ENCODE results near the gene PARP9. TPM values are rescaled to one million over a fixed set of nuclear protein-coding genes. Genes with fewer than 3 reads are reported as not detected.
"Not testable (repeated sequence)": the region's sequence is repeated elsewhere in the genome, so short reads cannot be mapped to it uniquely, and the experiment has no call there.

PARP9 gene
- total RNA-seq, 1 donor from 2014 or later = 4.5 TPM

GRCh38 chr3:122508135-122508914, 55.8 kb downstream of the PARP9 start:
- no peak for FAIRE-seq
- peak; percentile 22 for DNase-seq (ENCODE audit: low read depth)
- no peaks in the 10 kb centered on the region for H3K27me3 ChIP-seq (ENCODE audit: control insufficient read depth, insufficient read depth, low read length)
- H3K36me3 ChIP-seq (ENCODE audit: control insufficient read depth, insufficient read depth, low read length) = peaks cover 1% of the 10 kb centered on the region
- TF ChIP-seq CTCF (IDR thresholded peaks at IDR 0.05; ENCODE audit: insufficient read depth, low read length, severe bottlenecking) = no peak
- H3K4me3 ChIP-seq (ENCODE audit: low read depth, low read length) = no peak overlapping the region

- H3K36me3 ChIP-seq (ENCODE audit: control insufficient read depth, insufficient read depth, low read length) = peaks cover 1% of the 10 kb centered on the region
- H3K4me3 ChIP-seq (ENCODE audit: low read depth, low read length) = no peak overlapping the region
- DNase-seq (ENCODE audit: low read depth) (no peak), FAIRE-seq (no peak)
- TF ChIP-seq CTCF (IDR thresholded peaks at IDR 0.05; ENCODE audit: insufficient read depth, low read length, severe bottlenecking) = no peak
- no peaks in the 10 kb centered on the region for H3K27me3 ChIP-seq (ENCODE audit: control insufficient read depth, insufficient read depth, low read length)
Measured at GRCh38 chr3:122506450-122506849, 57.6 kb downstream of the PARP9 start.

GRCh38 chr3:122505676-122506075, 58.4 kb downstream of the PARP9 start:
- Histone ChIP-seq H3K36me3 (ENCODE audit: control insufficient read depth, insufficient read depth, low read length) (peaks cover 1% of the 10 kb centered on the region), H3K4me3 (ENCODE audit: low read depth, low read length) (no peak overlapping the region), H3K27me3 (ENCODE audit: control insufficient read depth, insufficient read depth, low read length) (no peaks in the 10 kb centered on the region)
- no peak for TF ChIP-seq CTCF (IDR thresholded peaks at IDR 0.05; ENCODE audit: insufficient read depth, low read length, severe bottlenecking)
- DNase-seq (ENCODE audit: low read depth) (no peak), FAIRE-seq (no peak)

- FAIRE-seq = no peak
- DNase-seq (ENCODE audit: low read depth) = no peak
- H3K36me3 ChIP-seq (ENCODE audit: control insufficient read depth, insufficient read depth, low read length) = peaks cover 1% of the 10 kb centered on the region
- TF ChIP-seq CTCF (IDR thresholded peaks at IDR 0.05; ENCODE audit: insufficient read depth, low read length, severe bottlenecking) = no peak
- H3K27me3 ChIP-seq (ENCODE audit: control insufficient read depth, insufficient read depth, low read length) = no peaks in the 10 kb centered on the region
- H3K4me3 ChIP-seq (ENCODE audit: low read depth, low read length) = no peak overlapping the region
Measured at GRCh38 chr3:122502941-122503340, 61.2 kb downstream of the PARP9 start.

- Histone ChIP-seq H3K36me3 (ENCODE audit: control insufficient read depth, insufficient read depth, low read length) (peaks cover 1% of the 10 kb centered on the region), H3K4me3 (ENCODE audit: low read depth, low read length) (no peak overlapping the region), H3K27me3 (ENCODE audit: control insufficient read depth, insufficient read depth, low read length) (no peaks in the 10 kb centered on the region)
- TF ChIP-seq CTCF (IDR thresholded peaks at IDR 0.05; ENCODE audit: insufficient read depth, low read length, severe bottlenecking) = no peak
- DNase-seq (ENCODE audit: low read depth) (no peak), FAIRE-seq (no peak)
Measured at GRCh38 chr3:122502139-122502538, 62.0 kb downstream of the PARP9 start.

GRCh38 chr3:122500964-122501363, 63.1 kb downstream of the PARP9 start:
- not testable (repeated sequence) for H3K27me3 ChIP-seq (ENCODE audit: control insufficient read depth, insufficient read depth, low read length); FAIRE-seq; DNase-seq (ENCODE audit: low read depth)

More at GRCh38 chr3:122500964-122501363, 63.1 kb downstream of the PARP9 start:
- not testable (repeated sequence) for H3K36me3 ChIP-seq (ENCODE audit: control insufficient read depth, insufficient read depth, low read length); H3K4me3 ChIP-seq (ENCODE audit: low read depth, low read length)
